Measurements from ENCODE around the gene PARD3.

PARD3 gene

DNA sequence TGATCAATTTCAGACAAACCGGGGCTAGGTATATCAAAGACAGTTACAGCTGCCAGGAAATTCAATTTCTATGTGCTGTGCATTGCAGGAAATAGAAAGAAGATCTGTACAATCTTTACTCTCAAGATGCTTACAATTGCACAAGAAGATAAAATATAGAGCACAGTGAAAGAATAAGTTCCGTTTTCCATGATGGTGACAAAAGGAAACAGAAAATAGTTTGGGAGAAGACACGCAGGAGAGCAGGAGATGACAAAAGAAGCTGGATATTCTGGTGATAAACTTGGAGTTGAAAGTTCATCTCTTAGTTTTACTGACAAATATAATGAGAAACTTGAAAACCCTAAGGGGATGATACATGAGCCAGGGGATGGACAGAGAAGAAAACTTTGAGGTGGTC is 646.0 kb downstream of the PARD3 start:
- Histone ChIP-seq H3K27ac (no peak overlapping the region), H3K4me1 (peaks cover 3% of the 10 kb centered on the region), H3K36me3 (ENCODE audit: control insufficient read depth, insufficient read depth, low read length) (no peaks in the 10 kb centered on the region), H3K9me3 (ENCODE audit: control insufficient read depth, low read length) (no peaks in the 10 kb centered on the region), H3K4me3 (ENCODE audit: low read depth, low read length) (no peak overlapping the region), H3K4me2 (ENCODE audit: low read length) (no peak overlapping the region), H3K27me3 (ENCODE audit: control insufficient read depth, insufficient read depth, low read length) (no peaks in the 10 kb centered on the region), H2AFZ (no peak overlapping the region), H3K79me2 (no peaks in the 10 kb centered on the region), H3K9ac (no peak overlapping the region)
- TF ChIP-seq, protein P1, sequence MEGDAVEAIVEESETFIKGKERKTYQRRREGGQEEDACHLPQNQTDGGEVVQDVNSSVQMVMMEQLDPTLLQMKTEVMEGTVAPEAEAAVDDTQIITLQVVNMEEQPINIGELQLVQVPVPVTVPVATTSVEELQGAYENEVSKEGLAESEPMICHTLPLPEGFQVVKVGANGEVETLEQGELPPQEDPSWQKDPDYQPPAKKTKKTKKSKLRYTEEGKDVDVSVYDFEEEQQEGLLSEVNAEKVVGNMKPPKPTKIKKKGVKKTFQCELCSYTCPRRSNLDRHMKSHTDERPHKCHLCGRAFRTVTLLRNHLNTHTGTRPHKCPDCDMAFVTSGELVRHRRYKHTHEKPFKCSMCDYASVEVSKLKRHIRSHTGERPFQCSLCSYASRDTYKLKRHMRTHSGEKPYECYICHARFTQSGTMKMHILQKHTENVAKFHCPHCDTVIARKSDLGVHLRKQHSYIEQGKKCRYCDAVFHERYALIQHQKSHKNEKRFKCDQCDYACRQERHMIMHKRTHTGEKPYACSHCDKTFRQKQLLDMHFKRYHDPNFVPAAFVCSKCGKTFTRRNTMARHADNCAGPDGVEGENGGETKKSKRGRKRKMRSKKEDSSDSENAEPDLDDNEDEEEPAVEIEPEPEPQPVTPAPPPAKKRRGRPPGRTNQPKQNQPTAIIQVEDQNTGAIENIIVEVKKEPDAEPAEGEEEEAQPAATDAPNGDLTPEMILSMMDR (IDR thresholded peaks at IDR 0.05), result no peak

DNA sequence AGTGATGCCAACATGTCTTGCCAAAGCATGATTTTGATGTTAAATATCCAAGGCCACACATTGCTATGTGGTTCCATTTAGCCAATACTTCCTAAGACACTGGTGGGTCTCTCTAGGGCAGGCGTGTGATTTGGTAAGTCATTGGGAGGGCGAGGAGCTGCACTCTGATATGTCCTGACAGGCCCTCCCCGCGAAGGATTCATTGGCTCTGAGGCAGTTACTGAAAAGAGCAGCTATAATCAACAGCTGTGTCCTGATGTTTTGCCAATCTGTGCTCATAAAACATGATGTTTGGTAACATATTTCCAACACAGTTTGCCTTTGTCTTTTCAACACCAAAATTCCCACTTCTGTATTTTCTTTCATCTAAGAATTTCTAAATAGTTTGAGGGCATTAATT is 646.7 kb downstream of the PARD3 start:
- Histone ChIP-seq H3K36me3 (ENCODE audit: control insufficient read depth, insufficient read depth, low read length) (no peaks in the 10 kb centered on the region), H3K79me2 (no peaks in the 10 kb centered on the region), H3K4me2 (ENCODE audit: low read length) (no peak overlapping the region), H3K9me3 (ENCODE audit: control insufficient read depth, low read length) (no peaks in the 10 kb centered on the region), H3K4me1 (no peaks in the 10 kb centered on the region), H3K9ac (no peak overlapping the region), H3K27me3 (ENCODE audit: control insufficient read depth, insufficient read depth, low read length) (no peaks in the 10 kb centered on the region), H3K27ac (no peak overlapping the region), H2AFZ (no peak overlapping the region), H3K4me3 (ENCODE audit: low read depth, low read length) (no peak overlapping the region)
- TF ChIP-seq, protein P1 (IDR thresholded peaks at IDR 0.05), result no peak

DNA sequence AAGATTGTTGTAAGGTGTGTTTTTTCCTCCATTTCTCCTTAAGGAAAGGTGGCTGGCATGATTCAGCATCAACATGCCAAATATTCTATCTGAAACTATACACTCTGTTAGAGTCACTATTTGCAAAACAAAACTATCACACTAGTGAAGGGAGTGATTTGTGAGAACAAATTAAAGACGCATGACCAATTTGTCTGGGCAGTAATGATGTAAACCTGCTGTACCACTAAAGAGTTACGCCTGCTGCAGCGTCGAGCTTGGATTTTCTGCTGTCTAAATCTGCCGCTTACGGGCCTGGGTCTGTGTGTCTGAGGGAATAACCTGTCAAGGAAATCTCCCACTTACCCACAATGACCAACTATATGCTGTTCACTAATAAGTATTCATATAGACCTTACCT is 648.3 kb downstream of the PARD3 start:
- H2AFZ ChIP-seq, result no peak overlapping the region
- H3K9me3 ChIP-seq (ENCODE audit: control insufficient read depth, low read length), result no peaks in the 10 kb centered on the region

DNA sequence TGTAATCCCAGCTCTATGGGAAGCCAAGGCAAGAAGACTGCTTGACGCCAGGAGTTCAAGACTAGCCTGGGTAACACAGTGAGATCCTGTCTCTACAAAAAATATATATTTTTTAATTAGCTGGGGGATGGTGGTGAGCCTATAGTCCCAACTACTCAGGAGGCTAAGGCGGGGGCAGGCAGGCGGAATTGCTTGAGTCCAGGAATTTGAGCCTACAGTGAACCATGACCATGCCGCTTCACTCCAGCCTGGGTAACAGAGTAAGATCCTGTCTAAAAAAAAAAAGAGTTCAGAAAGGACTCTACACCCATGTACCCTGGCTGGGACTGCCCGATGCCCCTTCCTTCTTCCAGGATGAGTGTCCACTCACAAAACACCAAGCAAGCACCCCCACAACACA is 648.7 kb downstream of the PARD3 start:
- H3K4me2 ChIP-seq (ENCODE audit: low read length), result no peak overlapping the region
- TF ChIP-seq, protein P1 (IDR thresholded peaks at IDR 0.05), result no peak

More for the DNA sequence above, 648.3 kb downstream of the PARD3 start:
- H3K4me1 ChIP-seq, result no peaks in the 10 kb centered on the region
- H3K4me3 ChIP-seq (ENCODE audit: low read depth, low read length), result no peak overlapping the region
- no peaks in the 10 kb centered on the region for H3K27me3 ChIP-seq (ENCODE audit: control insufficient read depth, insufficient read depth, low read length)
- no peak overlapping the region for H3K27ac ChIP-seq
- no peak overlapping the region for H3K4me2 ChIP-seq (ENCODE audit: low read length)
- no peak overlapping the region for H3K9ac ChIP-seq
- TF ChIP-seq, protein P1 (IDR thresholded peaks at IDR 0.05), result no peak
- H3K36me3 ChIP-seq (ENCODE audit: control insufficient read depth, insufficient read depth, low read length), result no peaks in the 10 kb centered on the region
- H3K79me2 ChIP-seq, result no peaks in the 10 kb centered on the region

DNA sequence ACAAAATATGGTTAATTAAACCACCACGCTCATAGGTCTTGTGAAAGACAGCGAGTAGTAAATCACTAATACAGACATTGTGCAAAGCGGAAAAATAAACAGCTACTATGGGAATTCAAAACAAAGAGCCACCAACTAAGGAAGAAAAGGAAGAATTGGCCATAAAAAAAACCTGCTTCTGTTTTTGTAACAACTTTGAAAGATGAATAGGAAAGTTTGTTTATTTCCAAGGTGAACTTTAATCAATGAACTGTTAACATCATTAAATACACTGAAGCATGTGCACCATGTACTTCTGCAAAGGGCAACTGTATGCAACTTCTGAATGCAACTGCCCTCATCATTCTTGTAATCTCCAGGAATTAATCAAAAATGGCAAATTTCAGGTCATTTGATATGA is 651.1 kb downstream of the PARD3 start:
- no peaks in the 10 kb centered on the region for H3K27me3 ChIP-seq (ENCODE audit: control insufficient read depth, insufficient read depth, low read length)
- no peaks in the 10 kb centered on the region for H3K9me3 ChIP-seq (ENCODE audit: control insufficient read depth, low read length)
- TF ChIP-seq, protein P1 (IDR thresholded peaks at IDR 0.05), result no peak
- H3K4me3 ChIP-seq (ENCODE audit: low read depth, low read length), result no peak overlapping the region
- no peaks in the 10 kb centered on the region for H3K79me2 ChIP-seq
- no peak overlapping the region for H2AFZ ChIP-seq
- no peak overlapping the region for H3K4me2 ChIP-seq (ENCODE audit: low read length)
- no peaks in the 10 kb centered on the region for H3K4me1 ChIP-seq
- no peaks in the 10 kb centered on the region for H3K36me3 ChIP-seq (ENCODE audit: control insufficient read depth, insufficient read depth, low read length)
- no peak overlapping the region for H3K27ac ChIP-seq
- no peak overlapping the region for H3K9ac ChIP-seq

More for the DNA sequence above, 648.7 kb downstream of the PARD3 start:
- Histone ChIP-seq H3K27ac (no peak overlapping the region), H3K4me1 (no peaks in the 10 kb centered on the region), H3K4me3 (ENCODE audit: low read depth, low read length) (no peak overlapping the region), H3K9ac (no peak overlapping the region), H3K36me3 (ENCODE audit: control insufficient read depth, insufficient read depth, low read length) (no peaks in the 10 kb centered on the region), H2AFZ (no peak overlapping the region), H3K9me3 (ENCODE audit: control insufficient read depth, low read length) (no peaks in the 10 kb centered on the region), H3K27me3 (ENCODE audit: control insufficient read depth, insufficient read depth, low read length) (no peaks in the 10 kb centered on the region), H3K79me2 (no peaks in the 10 kb centered on the region)

All from parathyroid adenoma (tissue), 2 donors.